Liver (tissue), 9 donors: ENCODE data around the gene FAM151A. TPM values are rescaled to one million over a fixed set of nuclear protein-coding genes. Genes with fewer than 3 reads are reported as not detected.

ENCODE experiments used
- DNase-seq: peaks from one replicate; pipeline ENCODE4 v3.0.0-alpha.2; 2017; ENCODE audit warnings: low spot score
- H3K27ac ChIP-seq, 2 donors: one replicate each; pipeline ENCODE4 v1.7.0; 2013; ENCODE audit warnings: inconsistent platforms in 2 of 2, low read length in 2 of 2, control low read depth in 1 of 2, low read depth in 1 of 2, mild to moderate bottlenecking in 1 of 2
- H3K27me3 ChIP-seq, 4 donors: one replicate each; pipeline versions ENCODE4 v1.6.1 to v1.7.0; 2013; ENCODE audit warnings: low read length in 3 of 4, inconsistent platforms in 1 of 4, mild to moderate bottlenecking in 1 of 4, moderate library complexity in 1 of 4; ENCODE audit not compliant: control insufficient read depth in 4 of 4, insufficient read depth in 4 of 4
- H3K36me3 ChIP-seq, 4 donors: one replicate each; pipeline versions ENCODE4 v1.6.1 to v1.7.0; 2013; ENCODE audit warnings: low read length in 3 of 4, mild to moderate bottlenecking in 3 of 4, low read depth in 1 of 4, moderate library complexity in 1 of 4; ENCODE audit not compliant: control insufficient read depth in 4 of 4, insufficient read depth in 3 of 4
- H3K4me1 ChIP-seq, 4 donors: one replicate each; pipeline versions ENCODE4 v1.6.1 to v1.7.0; 2013; ENCODE audit warnings: low read length in 3 of 4, mild to moderate bottlenecking in 3 of 4, moderate library complexity in 1 of 4; ENCODE audit not compliant: control insufficient read depth in 4 of 4, insufficient read depth in 4 of 4
- H3K4me3 ChIP-seq, 3 donors: one replicate each; pipeline versions ENCODE4 v1.6.1 to v1.7.0; 2013; ENCODE audit warnings: low read length in 3 of 3, control low read depth in 1 of 3, low read depth in 1 of 3, mild to moderate bottlenecking in 1 of 3
- H3K9ac ChIP-seq, 2 donors: one replicate each; pipeline ENCODE4 v1.7.0; 2013; ENCODE audit warnings: low read length in 2 of 2, mild to moderate bottlenecking in 2 of 2, moderate library complexity in 2 of 2, control low read depth in 1 of 2, low read depth in 1 of 2
- H3K9me3 ChIP-seq, 4 donors: one replicate each; pipeline versions ENCODE4 v1.6.1 to v1.7.0; 2013; ENCODE audit warnings: low read length in 3 of 4; ENCODE audit not compliant: control insufficient read depth in 4 of 4
- ATF3 ChIP-seq: IDR thresholded peaks from 2 replicates; pipeline ENCODE4 v1.6.1; 2016; ENCODE audit warnings: antibody characterized with exemption
- CTCF ChIP-seq: fragments of 150-350 bp; IDR thresholded peaks from 2 replicates; pipeline ENCODE4 v1.5.1; 2017; ENCODE audit warnings: improper control_type of control experiment, low read depth, low read length; ENCODE audit not compliant: missing input control
- EGR1 ChIP-seq, 2 donors: IDR thresholded peaks; 2 replicates each; pipeline ENCODE4 v1.6.1; 2016 to 2018; ENCODE audit warnings: antibody characterized with exemption in 2 of 2, low read depth in 2 of 2
- FOXA1 ChIP-seq: IDR thresholded peaks from 2 replicates; pipeline ENCODE4 v1.6.1; 2016; ENCODE audit warnings: antibody characterized with exemption
- GABPA ChIP-seq, 2 donors: IDR thresholded peaks in 1 of 2; conservative IDR thresholded peaks in 1 of 2; 2 replicates each; pipeline ENCODE4 v1.6.1; 2016; ENCODE audit warnings: antibody characterized with exemption in 2 of 2, mild to moderate bottlenecking in 1 of 2, moderate library complexity in 1 of 2
- HNF4A ChIP-seq, 2 donors: conservative IDR thresholded peaks; 2 replicates each; pipeline ENCODE4 v1.6.1; 2016; ENCODE audit warnings: antibody characterized with exemption in 2 of 2, mild to moderate bottlenecking in 2 of 2
- HNF4G ChIP-seq: IDR thresholded peaks from 2 replicates; pipeline ENCODE4 v1.6.1; 2016; ENCODE audit warnings: antibody characterized with exemption
- MAX ChIP-seq: IDR thresholded peaks from 2 replicates; pipeline ENCODE4 v1.6.1; 2016; ENCODE audit warnings: antibody characterized with exemption
- RAD21 ChIP-seq, 2 donors: IDR thresholded peaks; 2 replicates each; pipeline ENCODE4 v1.6.1; 2016; ENCODE audit warnings: antibody characterized with exemption in 2 of 2, mild to moderate bottlenecking in 2 of 2
- REST ChIP-seq: IDR thresholded peaks from 2 replicates; pipeline ENCODE4 v1.6.1; 2016; ENCODE audit warnings: antibody characterized with exemption, mild to moderate bottlenecking
- RXRA ChIP-seq, 2 donors: IDR thresholded peaks; 2 replicates each; pipeline ENCODE4 v1.6.1; 2017 to 2018; ENCODE audit warnings: antibody characterized with exemption in 2 of 2, mild to moderate bottlenecking in 1 of 2
- TAF1 ChIP-seq: conservative IDR thresholded peaks from 2 replicates; pipeline ENCODE4 v1.6.1; 2016; ENCODE audit warnings: antibody characterized with exemption, mild to moderate bottlenecking
- YY1 ChIP-seq: IDR thresholded peaks from 2 replicates; pipeline ENCODE4 v1.6.1; 2016; ENCODE audit warnings: antibody characterized with exemption, mild to moderate bottlenecking
- ZBTB33 ChIP-seq: IDR thresholded peaks from 2 replicates; pipeline ENCODE4 v1.6.1; 2016; ENCODE audit warnings: antibody characterized with exemption
- WGBS: extraction: QIAGEN DNeasy Blood & Tissue Kit; methylation state at CpG from one replicate; pipeline ENCODE4 v1.1.7; 2013; 5-methylcytosine and 5-hydroxymethylcytosine counted together
- polyA plus RNA-seq, 2 donors: library from polyadenylated mRNA; stranded (reverse) in 1 of 2; unstranded in 1 of 2; fragments of 200-250 nt in 1 of 2; fragments of >200 nt in 1 of 2; fragmentation: Nextera tagmentation in 1 of 2; extraction: Ambion mirVana in 1 of 2; gene quantifications; one replicate each; pipeline versions ENCODE4 v1.2.1 to v1.2.3, GENCODE V29; 2013 to 2015
- total RNA-seq, 2 donors: library from RNA; depleted of rRNA; stranded (reverse); fragments of >200 nt; gene quantifications; one replicate each; pipeline ENCODE4 v1.2.3, GENCODE V29; 2014
- donor health status: healthy.
- donor health status: healthy.
- donor health status: healthy.
- donor health status: healthy.
- donor health status: healthy.

FAM151A gene
- total and polyA plus RNA-seq, 4 donors = 1.5 to 25.1 (median 4.7) TPM

GRCh38 chr1:54607821-54608565 lies 15.3 kb downstream of the FAM151A start:
- H3K4me3 ChIP-seq = no peak overlapping the region
- H3K4me1 ChIP-seq = no peaks in the 10 kb centered on the region
- H3K9ac ChIP-seq = no peak overlapping the region
- DNase-seq = no peak
- no peaks in the 10 kb centered on the region for H3K27me3 ChIP-seq
- WGBS = 94% methylated on average over 19 of the region's 19 CpGs
- H3K36me3 ChIP-seq = peaks cover 0 to 13% (median under 1%) of the 10 kb centered on the region in 4 donors
- H3K9me3 ChIP-seq = no peaks in the 10 kb centered on the region
- H3K27ac ChIP-seq = no peak overlapping the region
- no peak for TF ChIP-seq YY1
- TF ChIP-seq TAF1 = no peak
- no peak for TF ChIP-seq ATF3
- no peak for TF ChIP-seq EGR1 (IDR thresholded peaks at IDR 0.05; ENCODE audit: low read depth in 2 of 2)
- TF ChIP-seq RAD21 (IDR thresholded peaks at IDR 0.05) = no peak
- TF ChIP-seq MAX = no peak
- TF ChIP-seq HNF4G = no peak
- TF ChIP-seq GABPA (IDR thresholded peaks at IDR 0.05 in 1 of 2, conservative IDR thresholded peaks at IDR 0.05 in 1 of 2) = no peak
- no peak for TF ChIP-seq RXRA (IDR thresholded peaks at IDR 0.05)
- TF ChIP-seq FOXA1 = no peak
- TF ChIP-seq REST = no peak

GRCh38 chr1:54606990-54607325 lies 16.4 kb downstream of the FAM151A start:
- no peak for DNase-seq
- 95% methylated on average over 13 of the region's 13 CpGs for WGBS
- Histone ChIP-seq H3K27me3 (no peaks in the 10 kb centered on the region), H3K9me3 (no peaks in the 10 kb centered on the region), H3K4me1 (no peaks in the 10 kb centered on the region), H3K36me3 (peaks cover 0 to 13% (median under 1%) of the 10 kb centered on the region in 4 donors), H3K27ac (no peak overlapping the region), H3K9ac (no peak overlapping the region), H3K4me3 (no peak overlapping the region)
- TF ChIP-seq RXRA (IDR thresholded peaks at IDR 0.05) (no peak), HNF4A (conservative IDR thresholded peaks at IDR 0.05) (no peak), YY1 (no peak), ZBTB33 (no peak), MAX (no peak), RAD21 (IDR thresholded peaks at IDR 0.05) (no peak), CTCF (no peak)
